Measurements from ENCODE around the gene CEP104. TPM values are rescaled to one million over a fixed set of nuclear protein-coding genes. Genes with fewer than 3 reads are reported as not detected.

Gene CEP104
- total RNA-seq, 1 donor from 2014 or later: 34.1 TPM

- intact Hi-C loops (cut with DNase I): no loop called here
- ATAC-seq (no peak), DNase-seq (ENCODE audit: missing footprints) (peak; percentile 51)
These were observed 80.6 kb downstream of the CEP104 start for GRCh38 chr1:3776231-3776961.

GRCh38 chr1:3775490-3776230 lies 81.4 kb downstream of the CEP104 start:
- ATAC-seq: no peak
- peak; percentile 77 for DNase-seq (ENCODE audit: missing footprints)
- intact Hi-C loops (cut with DNase I): no loop called here

- DNase-seq (ENCODE audit: missing footprints) (peak; percentile 56), ATAC-seq (no peak)
- intact Hi-C loops (cut with DNase I): no loop called here
These were observed 82.0 kb downstream of the CEP104 start for GRCh38 chr1:3774946-3775489.

- no peak for ATAC-seq
- intact Hi-C loops (cut with DNase I): no loop called here
- peak; percentile 64 for DNase-seq (ENCODE audit: missing footprints)
These were observed 82.6 kb downstream of the CEP104 start for GRCh38 chr1:3774276-3774945.

GRCh38 chr1:3773572-3774275 lies 83.3 kb downstream of the CEP104 start:
- intact Hi-C loops (cut with DNase I): no loop called here
- no peak for ATAC-seq
- DNase-seq (ENCODE audit: missing footprints): peak; percentile 43

GRCh38 chr1:3772715-3773571 lies 84.1 kb downstream of the CEP104 start, which contains the start of gene SMIM1:
TSS of gene SMIM1 (plus strand) at chr1:3772749. CDS start at chr1:3775374, 2,625 bp downstream.
- DNase-seq (ENCODE audit: missing footprints) (peak; percentile 65), ATAC-seq (no peak)
- intact Hi-C loops (cut with DNase I): no loop called here

GRCh38 chr1:3772027-3772714 lies 84.8 kb downstream of the CEP104 start:
- peak; percentile 87 for ATAC-seq
- intact Hi-C loops (cut with DNase I): no loop called here
- peak; percentile 95 for DNase-seq (ENCODE audit: missing footprints)

GRCh38 chr1:3771108-3772026 lies 85.6 kb downstream of the CEP104 start:
- no peak for ATAC-seq
- peak; percentile 32 for DNase-seq (ENCODE audit: missing footprints)
- intact Hi-C loops (cut with DNase I): no loop called here

GRCh38 chr1:3770047-3770765 lies 86.8 kb downstream of the CEP104 start:
- ATAC-seq (no peak), DNase-seq (ENCODE audit: missing footprints) (peak; percentile 22)
- intact Hi-C loops (cut with DNase I): no loop called here

- intact Hi-C loops (cut with DNase I): no loop called here
- ATAC-seq (no peak), DNase-seq (ENCODE audit: missing footprints) (peak; percentile 58)
These were observed 88.1 kb downstream of the CEP104 start for GRCh38 chr1:3768811-3769390.

GRCh38 chr1:3767328-3767925 lies 89.6 kb downstream of the CEP104 start:
- intact Hi-C loops (cut with DNase I): no loop called here
- ATAC-seq (no peak), DNase-seq (ENCODE audit: missing footprints) (peak; percentile 39)

- DNase-seq (ENCODE audit: missing footprints) (peak; percentile 55), ATAC-seq (no peak)
- intact Hi-C loops (cut with DNase I): no loop called here
These were observed 93.5 kb downstream of the CEP104 start for GRCh38 chr1:3763351-3764125.

GRCh38 chr1:3762873-3763228 lies 94.2 kb downstream of the CEP104 start:
- DNase-seq (ENCODE audit: missing footprints): no peak
- ATAC-seq: no peak
- intact Hi-C loops (cut with DNase I): no loop called here

GRCh38 chr1:3762151-3762872 lies 94.7 kb downstream of the CEP104 start:
- DNase-seq (ENCODE audit: missing footprints): peak; percentile 57
- no peak for ATAC-seq
- intact Hi-C loops (cut with DNase I): no loop called here
